NCI-H187 treated with DMSO at 0.1 percent for 48 hours (cell line): ENCODE results near the gene PLXNB3.
"Not testable (repeated sequence)": the region's sequence is repeated elsewhere in the genome, so short reads cannot be mapped to it uniquely, and the experiment has no call there.

Source experiments
- DNase-seq: peaks from one replicate; lab custom pipeline; 2025; lab: John Stamatoyannopoulos, UW

PLXNB3 gene

DNA sequence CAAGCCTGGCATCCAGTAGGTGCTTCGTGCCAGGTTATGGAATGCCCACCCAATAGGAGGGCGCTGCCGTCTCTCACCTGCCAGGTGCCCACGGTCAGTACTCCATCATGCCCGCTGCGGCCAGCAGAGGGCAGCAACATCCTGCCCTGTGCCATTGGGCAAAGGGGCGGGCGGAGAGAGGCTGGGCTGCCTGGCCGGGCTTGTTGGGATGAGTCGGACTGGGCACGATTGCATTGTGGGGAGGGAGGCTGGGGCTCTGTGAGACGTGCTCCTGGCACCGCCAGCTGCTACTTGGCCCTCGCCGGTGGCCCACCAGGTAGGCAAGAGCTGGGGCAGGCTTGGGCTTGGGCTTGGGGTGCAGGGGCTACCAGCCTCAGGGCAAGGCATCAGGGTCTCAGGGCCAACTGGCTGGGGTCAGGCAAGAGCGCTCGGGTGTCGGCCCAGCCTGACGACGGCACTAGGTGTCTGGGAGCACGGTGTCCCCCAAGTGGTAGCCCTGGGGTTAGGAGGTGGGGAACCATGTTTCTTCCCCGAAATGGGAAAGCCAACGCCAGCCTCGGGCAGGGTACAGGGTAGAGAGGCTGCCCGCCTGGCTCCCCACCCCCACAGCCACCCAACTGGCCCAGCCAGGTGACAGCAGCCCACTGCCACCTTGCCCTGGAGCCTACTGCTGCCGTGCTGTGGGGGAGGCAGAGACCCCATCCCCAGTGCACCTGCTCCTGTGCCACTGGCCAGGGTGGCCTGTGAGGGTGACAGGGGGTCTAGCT is at the start of gene PLXNB3:
Gene PLXNB3 (plus strand): TSS at position 261 of the 767 bp plus-strand sequence. CDS start 1,287 bp downstream, outside the sequence.
- peak; percentile 61 for DNase-seq

DNA sequence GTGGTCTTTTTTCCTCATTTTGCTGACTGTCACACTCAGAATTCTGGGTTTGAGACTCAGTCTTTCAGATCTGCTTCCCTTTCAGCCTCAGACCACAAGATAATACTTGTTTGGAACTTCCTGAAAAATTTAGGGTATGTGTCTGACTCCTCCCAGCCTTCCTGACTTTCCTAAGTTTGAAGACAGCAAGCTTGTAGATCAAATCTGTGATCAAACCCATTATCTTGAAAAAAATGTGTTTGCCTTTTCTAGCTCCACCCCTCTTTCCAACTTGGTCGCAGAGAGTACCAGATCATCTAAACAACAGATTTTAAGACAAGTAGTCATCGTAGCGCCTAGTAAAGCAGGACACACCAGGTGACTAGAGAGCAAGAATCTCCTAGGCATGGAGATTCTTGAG is 49.8 kb upstream of the PLXNB3 start:
- DNase-seq, result no peak

DNA sequence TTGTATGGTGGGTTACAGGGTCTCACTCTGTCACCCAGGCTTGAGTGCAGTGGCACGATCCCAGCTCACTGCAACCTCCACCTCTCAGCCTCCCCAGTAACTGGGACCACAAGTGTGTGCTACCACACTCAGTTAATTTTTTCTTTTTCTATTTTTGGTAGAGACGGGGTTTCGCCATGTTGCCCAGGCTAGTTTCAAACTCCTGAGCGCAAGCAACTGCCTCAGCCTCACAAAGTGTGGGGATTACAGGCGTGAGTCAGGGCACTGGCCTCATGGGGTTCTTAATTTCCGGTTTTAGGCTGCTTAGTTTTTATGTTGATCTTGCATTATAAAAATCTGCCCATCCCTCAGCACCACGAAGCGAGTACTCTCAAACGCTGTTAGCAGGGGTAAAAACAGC is 46.6 kb upstream of the PLXNB3 start:
- DNase-seq, result no peak

DNA sequence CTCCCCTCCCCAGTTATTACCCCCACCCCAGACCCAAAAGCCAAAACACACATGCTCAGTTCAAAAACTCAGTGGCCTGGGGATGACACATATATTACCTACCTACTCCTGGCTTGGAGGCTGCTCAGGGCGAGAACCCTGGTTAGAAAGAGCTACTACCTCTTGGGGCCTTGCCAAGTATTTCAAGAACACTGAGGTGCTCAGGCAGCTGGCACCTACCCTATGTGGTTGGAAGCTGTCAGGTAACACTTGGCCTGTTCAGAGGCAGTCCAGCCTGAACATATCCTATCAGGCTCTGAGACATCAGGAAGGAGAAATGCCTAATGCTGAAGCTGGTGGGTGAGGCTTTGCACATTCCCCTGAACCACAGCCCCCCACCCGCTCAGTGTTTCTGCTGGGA is 44.8 kb upstream of the PLXNB3 start:
- DNase-seq, result no peak

DNA sequence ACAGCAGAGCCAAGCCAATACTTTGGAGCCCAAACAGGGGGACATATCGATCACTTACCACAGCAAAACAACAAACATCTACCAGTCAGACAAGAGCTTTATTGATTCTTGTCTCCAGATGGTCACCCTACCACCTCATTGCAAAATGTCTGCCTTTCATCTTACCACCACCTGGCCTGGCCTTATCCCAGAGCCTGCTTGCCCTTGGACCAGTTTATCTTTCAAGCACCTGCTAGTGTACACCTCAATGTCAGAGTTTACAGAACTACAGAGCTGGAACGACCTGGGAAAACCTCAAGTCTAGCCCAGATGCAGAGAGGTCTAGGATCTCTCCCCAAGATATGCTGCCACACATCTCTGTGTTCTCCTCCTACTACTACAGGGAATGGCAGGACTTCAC is 44.3 kb upstream of the PLXNB3 start:
- no peak for DNase-seq

DNA sequence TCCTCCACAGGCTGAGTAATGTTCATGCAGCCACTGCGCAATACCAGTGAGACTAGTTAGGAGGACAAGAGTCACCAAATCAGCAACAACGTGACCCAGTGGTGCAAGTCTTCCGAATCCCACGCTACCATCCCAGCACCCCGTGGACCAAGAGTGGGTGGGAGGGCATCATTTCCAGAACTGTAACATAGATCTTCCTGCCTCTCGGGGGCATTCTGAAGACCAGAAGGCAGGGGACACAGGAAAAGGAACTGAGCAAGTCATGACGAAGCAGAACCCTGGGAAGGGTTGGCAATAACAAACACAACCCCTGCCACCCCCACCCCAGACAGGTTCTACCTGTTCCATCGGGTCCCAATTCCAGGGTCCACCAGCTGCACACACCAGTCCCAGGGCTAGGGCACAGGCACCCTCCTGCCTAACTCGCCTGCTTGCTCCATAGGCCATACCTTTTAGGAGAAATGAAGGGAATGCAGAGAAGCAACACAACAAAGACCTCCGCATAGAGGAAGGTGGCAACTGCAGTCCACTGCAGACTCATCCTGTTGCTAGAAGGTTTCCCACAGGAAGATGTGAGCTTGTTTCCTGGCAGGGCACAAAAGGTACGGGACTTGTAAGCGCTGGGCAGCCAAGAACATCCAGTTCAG is 41.2 kb upstream of the PLXNB3 start:
- DNase-seq, result no peak

DNA sequence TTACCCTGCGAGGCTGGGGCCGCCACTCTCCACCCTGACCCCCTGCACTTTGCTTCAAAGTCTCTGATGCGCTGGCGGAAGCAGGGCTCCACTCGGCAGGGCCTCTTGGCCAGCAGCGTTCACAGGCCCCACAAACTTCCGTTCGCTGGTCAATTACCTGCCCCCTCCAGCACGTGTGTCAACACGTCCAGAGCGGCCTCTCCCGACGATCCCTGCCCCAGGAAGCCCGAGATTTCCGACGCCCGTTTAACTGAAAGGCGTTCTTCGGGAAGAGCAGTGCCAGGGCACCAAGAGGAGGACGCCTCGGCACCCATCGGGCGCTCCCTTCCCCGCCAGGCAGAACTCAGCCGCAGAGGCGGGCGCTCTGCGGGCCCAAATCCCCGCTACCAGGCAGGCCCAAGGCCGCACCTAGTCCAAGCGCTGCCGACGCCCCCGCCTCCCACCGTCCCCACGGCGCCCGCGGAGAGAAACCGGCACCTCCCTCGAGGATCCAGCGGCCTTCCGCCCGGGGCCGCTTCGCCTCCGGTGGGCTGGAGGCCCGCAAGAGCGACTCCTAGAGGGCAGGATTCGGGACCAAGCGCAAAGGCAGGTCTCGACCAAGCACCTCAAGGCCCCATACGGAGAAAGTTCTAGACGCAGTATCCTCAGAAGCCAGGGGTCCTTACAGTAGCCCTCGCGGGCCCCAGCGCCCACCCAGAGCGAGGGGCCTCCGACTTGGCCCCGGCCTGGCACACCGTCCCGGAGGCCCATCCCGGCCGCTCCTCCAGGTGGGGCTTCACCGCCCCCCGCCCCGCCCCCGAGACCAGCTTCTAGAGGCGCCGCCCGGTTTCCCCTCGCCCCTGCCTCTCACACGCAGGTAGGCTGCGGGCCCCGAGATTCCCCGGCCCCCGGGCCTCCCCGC is 40.4 kb upstream of the PLXNB3 start:
- no peak for DNase-seq

DNA sequence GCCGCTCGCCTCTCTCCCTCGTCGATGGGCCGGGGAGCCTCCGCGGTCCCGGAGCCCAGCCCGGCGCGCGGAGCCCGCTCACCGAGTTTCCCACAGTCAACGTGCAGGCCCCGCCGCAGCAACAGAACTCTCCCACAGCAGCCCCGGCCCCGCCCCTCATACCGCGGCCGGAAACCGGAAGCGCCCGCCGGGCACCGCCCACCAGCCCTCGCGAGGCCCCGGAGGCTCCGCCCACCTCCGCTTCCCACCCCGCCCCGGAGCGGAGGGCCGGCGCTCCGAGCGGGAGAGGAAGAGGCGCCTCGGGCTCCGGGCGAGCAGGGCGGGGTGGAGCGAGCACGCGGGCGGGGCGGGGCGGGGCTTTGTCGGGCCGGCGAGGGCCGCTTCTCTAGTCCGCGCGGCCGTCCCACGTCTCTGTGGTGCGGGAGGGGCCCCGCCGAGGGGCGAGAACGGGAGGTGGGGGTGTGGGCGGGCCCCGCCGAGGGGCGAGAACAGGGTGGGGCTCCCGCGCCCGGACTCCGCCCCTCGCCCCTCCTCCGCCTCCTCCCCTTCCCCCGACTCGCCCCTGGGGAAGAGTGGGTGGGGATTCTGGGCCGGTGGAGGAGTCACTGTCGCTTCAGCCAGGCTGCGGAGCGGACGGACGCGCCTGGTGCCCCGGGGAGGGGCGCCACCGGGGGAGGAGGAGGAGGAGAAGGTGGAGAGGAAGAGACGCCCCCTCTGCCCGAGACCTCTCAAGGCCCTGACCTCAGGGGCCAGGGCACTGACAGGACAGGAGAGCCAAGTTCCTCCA is 39.6 kb upstream of the PLXNB3 start, which contains the start of the genes ABCD1 and BCAP31:
Gene ABCD1 (plus strand): TSS at position 605 of the 787 bp plus-strand sequence. CDS start 411 bp downstream, outside the sequence.
Gene BCAP31 (minus strand): TSS at position 136 of the 787 bp plus-strand sequence. CDS start 1,143 bp downstream, outside the sequence.
- DNase-seq, result peak; percentile 60

DNA sequence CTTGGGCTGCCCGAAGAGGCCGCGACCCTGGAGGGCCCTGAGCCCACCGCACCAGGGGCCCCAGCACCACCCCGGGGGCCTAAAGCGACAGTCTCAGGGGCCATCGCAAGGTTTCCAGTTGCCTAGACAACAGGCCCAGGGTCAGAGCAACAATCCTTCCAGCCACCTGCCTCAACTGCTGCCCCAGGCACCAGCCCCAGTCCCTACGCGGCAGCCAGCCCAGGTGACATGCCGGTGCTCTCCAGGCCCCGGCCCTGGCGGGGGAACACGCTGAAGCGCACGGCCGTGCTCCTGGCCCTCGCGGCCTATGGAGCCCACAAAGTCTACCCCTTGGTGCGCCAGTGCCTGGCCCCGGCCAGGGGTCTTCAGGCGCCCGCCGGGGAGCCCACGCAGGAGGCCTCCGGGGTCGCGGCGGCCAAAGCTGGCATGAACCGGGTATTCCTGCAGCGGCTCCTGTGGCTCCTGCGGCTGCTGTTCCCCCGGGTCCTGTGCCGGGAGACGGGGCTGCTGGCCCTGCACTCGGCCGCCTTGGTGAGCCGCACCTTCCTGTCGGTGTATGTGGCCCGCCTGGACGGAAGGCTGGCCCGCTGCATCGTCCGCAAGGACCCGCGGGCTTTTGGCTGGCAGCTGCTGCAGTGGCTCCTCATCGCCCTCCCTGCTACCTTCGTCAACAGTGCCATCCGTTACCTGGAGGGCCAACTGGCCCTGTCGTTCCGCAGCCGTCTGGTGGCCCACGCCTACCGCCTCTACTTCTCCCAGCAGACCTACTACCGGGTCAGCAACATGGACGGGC is 38.8 kb upstream of the PLXNB3 start:
- no peak for DNase-seq

DNA sequence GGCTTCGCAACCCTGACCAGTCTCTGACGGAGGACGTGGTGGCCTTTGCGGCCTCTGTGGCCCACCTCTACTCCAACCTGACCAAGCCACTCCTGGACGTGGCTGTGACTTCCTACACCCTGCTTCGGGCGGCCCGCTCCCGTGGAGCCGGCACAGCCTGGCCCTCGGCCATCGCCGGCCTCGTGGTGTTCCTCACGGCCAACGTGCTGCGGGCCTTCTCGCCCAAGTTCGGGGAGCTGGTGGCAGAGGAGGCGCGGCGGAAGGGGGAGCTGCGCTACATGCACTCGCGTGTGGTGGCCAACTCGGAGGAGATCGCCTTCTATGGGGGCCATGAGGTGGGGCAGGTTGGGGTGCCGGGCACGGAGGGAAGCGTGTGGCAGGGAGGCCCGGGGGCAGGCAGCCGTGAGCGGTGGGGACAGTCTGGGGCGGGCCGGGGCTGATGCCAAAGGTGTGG is 38.2 kb upstream of the PLXNB3 start:
- DNase-seq, result no peak

DNA sequence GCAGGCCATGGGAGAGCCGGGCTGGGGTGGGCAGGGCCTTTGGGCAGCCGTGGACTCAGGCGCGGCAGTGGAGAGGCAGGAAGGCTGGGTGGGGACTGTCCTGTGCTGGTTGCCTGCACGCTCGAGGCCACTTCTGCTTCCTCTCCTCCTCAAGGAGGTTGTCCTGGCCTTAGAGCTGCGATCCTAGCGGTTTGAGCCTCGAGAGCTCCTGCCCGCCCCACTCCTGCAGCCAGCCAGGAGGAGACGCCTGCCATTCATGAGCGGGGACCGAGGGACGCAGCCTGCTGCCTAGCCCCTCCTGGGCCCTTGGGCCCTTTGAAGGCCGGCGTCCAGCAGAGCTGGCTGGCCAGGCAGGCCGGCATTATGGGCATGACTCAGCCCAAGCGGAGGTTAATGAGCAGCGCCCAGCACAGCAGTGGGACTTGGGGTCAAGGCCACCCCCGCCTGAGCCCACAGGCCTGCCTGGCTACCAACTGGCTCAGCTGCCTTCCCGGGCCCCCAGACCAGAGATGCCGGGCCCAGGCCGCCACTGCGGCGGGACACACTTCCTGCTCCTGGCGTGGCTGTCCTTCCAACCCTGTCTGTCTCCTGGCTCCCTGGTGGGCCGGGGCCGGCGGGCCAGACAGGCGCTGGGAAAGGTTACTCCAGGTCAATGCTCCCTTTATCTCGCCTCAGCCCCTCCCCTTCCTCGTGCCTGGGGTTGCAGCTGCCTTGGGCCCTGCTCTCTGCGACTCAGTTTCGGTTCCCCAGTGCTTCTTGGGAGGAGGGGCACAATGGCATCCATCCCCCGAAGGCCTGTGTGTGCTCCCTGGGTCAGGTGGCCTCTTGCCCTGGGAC is 37.5 kb upstream of the PLXNB3 start:
- no peak for DNase-seq

DNA sequence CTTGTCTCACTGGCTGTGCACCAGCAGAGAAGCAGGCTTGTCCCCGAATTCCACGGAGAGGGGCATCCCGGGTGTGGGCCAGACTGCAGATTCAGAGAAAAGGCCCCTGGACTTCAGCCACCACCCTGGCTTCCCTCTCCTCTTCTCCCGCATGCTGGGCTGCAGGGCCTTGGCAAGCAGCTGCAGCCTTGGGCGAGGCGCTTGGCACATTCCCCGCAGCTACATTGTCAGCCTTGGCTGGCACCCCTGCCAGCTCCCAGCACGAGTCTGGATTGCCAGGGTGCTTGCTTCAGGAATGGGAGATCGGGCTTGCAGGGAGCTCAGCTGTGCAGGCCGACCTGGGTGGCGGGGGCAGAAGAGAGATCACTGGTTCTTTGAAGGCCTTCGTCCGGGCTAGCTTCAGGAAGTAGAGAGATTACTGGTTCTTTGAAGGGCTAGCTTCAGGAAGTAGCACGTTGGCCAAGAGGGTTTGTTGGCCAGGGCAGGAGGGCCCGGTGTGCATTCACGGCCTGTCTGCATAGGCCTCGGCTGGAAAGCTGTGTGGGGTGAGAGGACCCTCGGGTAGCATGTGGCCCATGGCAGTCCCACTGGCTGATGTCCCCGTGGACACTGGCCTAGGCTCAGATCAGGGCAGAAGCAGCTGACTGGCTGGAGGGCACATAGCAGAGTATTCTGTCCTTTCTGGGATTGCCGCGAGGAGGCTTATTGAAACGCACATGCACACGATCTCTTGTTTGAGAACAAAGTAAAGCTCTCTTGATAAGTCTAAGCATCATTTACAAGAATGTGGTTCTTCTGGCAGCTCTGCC is 36.7 kb upstream of the PLXNB3 start:
- no peak for DNase-seq

DNA sequence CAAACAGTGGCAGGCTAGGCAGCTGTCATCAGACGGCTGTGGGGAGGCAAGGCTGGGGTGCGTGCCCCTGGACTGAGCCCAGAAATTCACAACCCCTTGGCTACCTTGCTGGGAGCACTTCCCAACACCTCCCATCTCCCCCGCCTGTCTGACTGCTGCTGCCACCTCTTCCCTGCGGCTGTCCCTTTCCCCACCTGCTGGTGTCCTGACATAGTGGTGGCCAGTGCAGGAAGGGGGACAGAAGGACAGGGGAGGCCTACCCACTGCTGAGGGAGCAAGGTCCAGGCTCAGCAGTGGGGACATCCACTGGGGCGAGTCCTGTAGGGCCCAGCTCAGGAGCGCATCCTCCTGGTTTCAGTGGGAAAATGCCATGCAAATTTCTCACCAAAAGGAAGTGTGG is 36.0 kb upstream of the PLXNB3 start:
- DNase-seq, result no peak

DNA sequence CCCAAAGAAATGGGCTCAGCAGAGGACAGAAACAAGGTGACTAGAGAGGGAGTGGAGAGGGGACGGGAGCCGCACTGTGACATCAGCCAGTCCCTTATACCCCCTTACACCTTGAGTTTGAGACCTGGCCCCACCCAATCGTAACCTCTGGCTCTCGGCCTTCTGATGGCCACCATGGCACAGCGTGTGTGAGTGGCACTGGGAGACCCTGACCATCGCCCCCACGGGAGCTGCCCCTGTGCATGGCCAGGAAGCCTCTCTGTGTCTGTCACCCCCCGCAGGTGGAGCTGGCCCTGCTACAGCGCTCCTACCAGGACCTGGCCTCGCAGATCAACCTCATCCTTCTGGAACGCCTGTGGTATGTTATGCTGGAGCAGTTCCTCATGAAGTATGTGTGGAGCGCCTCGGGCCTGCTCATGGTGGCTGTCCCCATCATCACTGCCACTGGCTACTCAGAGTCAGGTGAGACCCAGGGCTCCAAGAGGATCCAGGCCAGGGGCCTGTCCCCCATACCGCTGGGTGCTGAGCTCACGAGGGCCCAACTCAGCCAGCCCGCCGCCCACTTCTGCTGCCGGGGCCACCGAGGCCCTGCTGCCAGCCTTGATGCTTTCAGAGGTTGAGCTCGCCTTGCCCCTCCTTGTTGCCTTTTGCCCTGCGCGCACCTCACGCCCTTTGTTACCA is 35.0 kb upstream of the PLXNB3 start:
- no peak for DNase-seq

DNA sequence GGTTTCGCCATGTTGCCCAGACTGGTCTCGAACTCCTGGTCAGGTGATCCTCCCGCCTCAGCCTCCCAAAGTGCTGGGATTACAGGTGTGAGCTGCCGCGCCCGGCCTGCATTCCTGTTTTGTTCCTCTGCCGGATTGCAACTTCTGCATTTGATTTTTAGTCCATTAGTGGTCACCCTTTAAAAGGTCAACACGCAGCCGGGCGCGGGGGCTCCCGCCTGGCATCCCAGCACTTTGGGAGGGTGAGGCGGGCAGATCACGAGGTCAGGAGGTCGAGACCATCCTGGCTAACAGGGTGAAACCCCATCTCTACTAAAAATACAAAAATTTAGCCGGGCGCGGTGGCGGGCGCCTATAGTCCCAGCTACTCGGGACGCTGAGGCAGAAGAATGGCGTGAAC is 33.9 kb upstream of the PLXNB3 start:
- DNase-seq, result not testable (repeated sequence)

DNA sequence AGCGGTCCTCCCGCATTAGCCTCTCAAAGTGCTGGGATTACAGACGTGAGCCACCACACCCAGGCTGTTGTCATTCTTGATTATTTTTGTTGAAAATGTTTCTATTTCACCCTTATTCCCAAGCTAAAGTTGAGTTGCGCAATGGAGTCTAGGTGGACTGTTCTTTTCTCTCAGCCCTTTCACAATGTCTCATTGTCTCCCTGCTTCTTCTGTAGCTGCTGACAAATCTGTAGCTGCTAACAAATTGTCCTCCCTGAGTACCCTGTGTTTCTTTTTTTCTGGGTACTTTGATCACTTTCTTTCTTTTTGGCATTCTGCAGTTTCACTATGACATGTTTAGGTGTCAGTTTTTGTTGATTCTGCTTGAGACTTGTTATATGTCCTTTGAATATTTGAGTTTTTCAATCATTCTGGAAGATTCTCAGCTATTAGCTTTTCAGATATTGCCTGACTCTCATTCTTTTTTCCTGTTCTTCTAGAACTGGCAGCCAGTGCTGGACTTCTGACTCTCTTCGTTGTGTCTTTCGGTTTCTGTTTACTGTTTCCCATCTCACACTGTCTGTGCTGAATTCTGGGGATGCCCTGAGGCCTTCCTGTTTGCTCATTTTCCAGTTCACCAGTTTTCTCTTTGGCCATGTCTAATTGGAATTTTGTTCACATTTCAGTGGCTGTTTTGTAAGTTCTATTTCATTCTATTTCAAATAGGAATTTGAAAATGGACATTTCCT is 32.8 kb upstream of the PLXNB3 start:
- DNase-seq, result no peak

DNA sequence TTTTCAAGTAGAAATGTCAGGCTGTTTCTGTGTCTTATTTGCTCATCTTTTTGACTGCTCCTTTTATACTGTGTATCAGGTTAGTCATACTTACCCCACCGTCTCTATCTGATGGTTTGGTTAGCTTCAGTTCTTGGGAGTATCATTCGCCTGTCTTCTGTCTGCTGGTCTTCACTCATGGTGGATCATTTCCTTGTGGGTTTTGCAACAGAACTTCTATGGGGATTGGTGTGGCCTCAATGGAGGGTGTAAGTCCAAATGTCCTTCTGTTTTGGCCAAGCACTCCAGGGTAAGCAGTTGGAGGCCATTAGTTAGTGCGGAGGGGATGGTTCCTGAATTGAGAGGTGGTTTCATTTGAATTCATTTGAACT is 32.2 kb upstream of the PLXNB3 start:
- DNase-seq, result no peak

DNA sequence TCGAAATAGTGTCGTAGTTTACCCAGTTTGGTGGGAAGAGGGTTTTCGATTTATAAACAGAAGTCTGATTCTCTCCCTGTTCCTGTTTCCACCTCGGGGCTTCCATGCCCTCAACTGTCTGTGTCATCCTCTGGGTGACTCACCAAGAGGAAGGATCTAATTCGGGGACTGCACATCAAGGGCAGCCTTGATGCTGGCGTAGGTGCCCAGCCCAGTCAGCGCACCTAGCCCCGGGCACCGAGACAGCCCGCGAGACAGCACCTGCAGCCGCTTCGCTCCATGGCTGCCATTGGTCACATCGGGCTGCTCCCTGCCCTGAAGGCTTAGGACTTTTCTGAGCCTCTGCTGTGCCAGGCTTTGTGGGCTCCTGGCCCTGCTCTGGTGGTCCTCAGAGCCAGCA is 31.6 kb upstream of the PLXNB3 start:
- no peak for DNase-seq
